ENCODE data around the gene AQP1. TPM values are rescaled to one million over a fixed set of nuclear protein-coding genes. Genes with fewer than 3 reads are reported as not detected.

The AQP1 gene
- polyA plus RNA-seq, 1 experiment: 0.32 TPM

- ChIA-PET POLR2A (no interaction called here), CTCF (no interaction called here)
- Histone ChIP-seq H3K9me3 (ENCODE audit: control insufficient read depth, insufficient read depth, low read length) (no peaks in the 10 kb centered on the region), H3K27ac (ENCODE audit: low read depth, low read length) (no peak overlapping the region), H3K4me3 (ENCODE audit: low read depth, low read length) (no peak overlapping the region), H3K27me3 (ENCODE audit: control insufficient read depth, insufficient read depth, low read length) (no peaks in the 10 kb centered on the region)
- DNase-seq (ENCODE audit: low read depth, low spot score): no peak
- TF ChIP-seq CTCF (IDR thresholded peaks at IDR 0.05; ENCODE audit: low read depth, low read length): no peak
Measured at GRCh38 chr7:30865821-30866220, 45.8 kb upstream of the AQP1 start.

GRCh38 chr7:30866939-30867338, 44.7 kb upstream of the AQP1 start:
- ChIA-PET CTCF (interaction anchor here (0.6 kb wide), 2 partner anchors 117 to 533 kb away, joined by 3 read pairs; no protein-coding TSS in a partner anchor), POLR2A (no interaction called here)
- Histone ChIP-seq H3K27me3 (ENCODE audit: control insufficient read depth, insufficient read depth, low read length) (no peaks in the 10 kb centered on the region), H3K9me3 (ENCODE audit: control insufficient read depth, insufficient read depth, low read length) (no peaks in the 10 kb centered on the region), H3K27ac (ENCODE audit: low read depth, low read length) (peak overlapping the region; percentile 11), H3K4me3 (ENCODE audit: low read depth, low read length) (no peak overlapping the region)
- no peak for TF ChIP-seq CTCF (IDR thresholded peaks at IDR 0.05; ENCODE audit: low read depth, low read length)
- no peak for DNase-seq (ENCODE audit: low read depth, low spot score)

- POLR2A ChIA-PET: no interaction called here
Measured at GRCh38 chr7:30867483-30867882, 44.2 kb upstream of the AQP1 start.

GRCh38 chr7:30869794-30870611, 41.6 kb upstream of the AQP1 start:
- CTCF ChIA-PET: interaction anchor here (0.5 kb wide), 1 partner anchor 50 kb away, joined by 5 read pairs; no protein-coding TSS in a partner anchor
- H3K27me3 ChIP-seq (ENCODE audit: control insufficient read depth, insufficient read depth, low read length): no peaks in the 10 kb centered on the region
- no peak overlapping the region for H3K27ac ChIP-seq (ENCODE audit: low read depth, low read length)
- no peaks in the 10 kb centered on the region for H3K9me3 ChIP-seq (ENCODE audit: control insufficient read depth, insufficient read depth, low read length)
- POLR2A ChIA-PET: no interaction called here
- DNase-seq (ENCODE audit: low read depth, low spot score): no peak
- TF ChIP-seq CTCF (IDR thresholded peaks at IDR 0.05; ENCODE audit: low read depth, low read length): no peak
- no peak overlapping the region for H3K4me3 ChIP-seq (ENCODE audit: low read depth, low read length)

More at GRCh38 chr7:30867483-30867882, 44.2 kb upstream of the AQP1 start:
- H3K27me3 ChIP-seq (ENCODE audit: control insufficient read depth, insufficient read depth, low read length): no peaks in the 10 kb centered on the region
- H3K27ac ChIP-seq (ENCODE audit: low read depth, low read length): no peak overlapping the region
- DNase-seq (ENCODE audit: low read depth, low spot score): no peak
- H3K9me3 ChIP-seq (ENCODE audit: control insufficient read depth, insufficient read depth, low read length): no peaks in the 10 kb centered on the region
- CTCF ChIA-PET: interaction anchor here (0.8 kb wide), 1 partner anchor 71 kb away, joined by 5 read pairs; no protein-coding TSS in a partner anchor
- H3K4me3 ChIP-seq (ENCODE audit: low read depth, low read length): no peak overlapping the region
- TF ChIP-seq CTCF (IDR thresholded peaks at IDR 0.05; ENCODE audit: low read depth, low read length): no peak

GRCh38 chr7:30870821-30871518, 40.7 kb upstream of the AQP1 start:
- no peak overlapping the region for H3K27ac ChIP-seq (ENCODE audit: low read depth, low read length)

More at GRCh38 chr7:30870821-30871518, 40.7 kb upstream of the AQP1 start:
- Histone ChIP-seq H3K27me3 (ENCODE audit: control insufficient read depth, insufficient read depth, low read length) (no peaks in the 10 kb centered on the region), H3K9me3 (ENCODE audit: control insufficient read depth, insufficient read depth, low read length) (no peaks in the 10 kb centered on the region), H3K4me3 (ENCODE audit: low read depth, low read length) (no peak overlapping the region)
- CTCF ChIA-PET: interaction anchor here (0.5 kb wide), 1 partner anchor 51 kb away, joined by 5 read pairs; no protein-coding TSS in a partner anchor
- POLR2A ChIA-PET: no interaction called here
- DNase-seq (ENCODE audit: low read depth, low spot score): no peak
- no peak for TF ChIP-seq CTCF (IDR thresholded peaks at IDR 0.05; ENCODE audit: low read depth, low read length)

Data from AG04450 (cell line).